ENCODE measurements around the gene SNAP23. TPM values are rescaled to one million over a fixed set of nuclear protein-coding genes. Genes with fewer than 3 reads are reported as not detected.

The SNAP23 gene
- total and polyA plus RNA-seq, 2 experiments from 2014 or later, result 58.8 to 88.1 TPM

GRCh38 chr15:42510258-42511006 is 15.0 kb downstream of the SNAP23 start:
- DNase-seq (ENCODE audit: low spot score) (no peak), ATAC-seq (no peak)
- H3K4me1 ChIP-seq (ENCODE audit: insufficient read depth), result no peaks in the 10 kb centered on the region
- H3K4me2 ChIP-seq, result no peak overlapping the region
- Mint-ChIP-seq H3K4me3 (no peak overlapping the region), H3K27ac (no peak overlapping the region), H3K9me3 (no peaks in the 10 kb centered on the region), H3K27me3 (ENCODE audit: insufficient read depth, low read depth, poor library complexity) (peaks cover 4% of the 10 kb centered on the region), H3K4me1 (no peaks in the 10 kb centered on the region), H3K36me3 (ENCODE audit: low read depth) (peaks cover 22% of the 10 kb centered on the region)
- no peak overlapping the region for H3K4me3 ChIP-seq
- peaks cover 16% of the 10 kb centered on the region for H4K20me1 ChIP-seq (replicated peaks; ENCODE audit: insufficient read depth)
- no peaks in the 10 kb centered on the region for H3K9me2 ChIP-seq (ENCODE audit: insufficient read depth)
- H3F3A ChIP-seq (replicated peaks; ENCODE audit: low read depth), result no peaks in the 10 kb centered on the region
- no peak overlapping the region for H3K27ac ChIP-seq (ENCODE audit: low read depth)
- no peaks in the 10 kb centered on the region for H3K27me3 ChIP-seq (ENCODE audit: insufficient read depth)
- peaks cover 34% of the 10 kb centered on the region for H3K79me2 ChIP-seq (replicated peaks; ENCODE audit: insufficient read depth)
- TF ChIP-seq ZNF331 (CRISPR knock-in tag; IDR thresholded peaks at IDR 0.05; ENCODE audit: low read depth) (no peak), CREB1 (CRISPR knock-in tag; IDR thresholded peaks at IDR 0.05; ENCODE audit: low read depth) (no peak), STAT1 (IDR thresholded peaks at IDR 0.05; ENCODE audit: unreplicated experiment) (no peak), EZH2 (IDR thresholded peaks at IDR 0.05; ENCODE audit: low read depth, unreplicated experiment) (no peak), NANOG (IDR thresholded peaks at IDR 0.05; ENCODE audit: borderline replicate concordance) (no peak), EZH2phosphoT487 (IDR thresholded peaks at IDR 0.05; ENCODE audit: unreplicated experiment) (no peak), POLR2AphosphoS5 (IDR thresholded peaks at IDR 0.05; ENCODE audit: low read depth) (no peak), ZNF462 (CRISPR knock-in tag; IDR thresholded peaks at IDR 0.05) (no peak)
- TF ChIP-seq, protein P1, sequence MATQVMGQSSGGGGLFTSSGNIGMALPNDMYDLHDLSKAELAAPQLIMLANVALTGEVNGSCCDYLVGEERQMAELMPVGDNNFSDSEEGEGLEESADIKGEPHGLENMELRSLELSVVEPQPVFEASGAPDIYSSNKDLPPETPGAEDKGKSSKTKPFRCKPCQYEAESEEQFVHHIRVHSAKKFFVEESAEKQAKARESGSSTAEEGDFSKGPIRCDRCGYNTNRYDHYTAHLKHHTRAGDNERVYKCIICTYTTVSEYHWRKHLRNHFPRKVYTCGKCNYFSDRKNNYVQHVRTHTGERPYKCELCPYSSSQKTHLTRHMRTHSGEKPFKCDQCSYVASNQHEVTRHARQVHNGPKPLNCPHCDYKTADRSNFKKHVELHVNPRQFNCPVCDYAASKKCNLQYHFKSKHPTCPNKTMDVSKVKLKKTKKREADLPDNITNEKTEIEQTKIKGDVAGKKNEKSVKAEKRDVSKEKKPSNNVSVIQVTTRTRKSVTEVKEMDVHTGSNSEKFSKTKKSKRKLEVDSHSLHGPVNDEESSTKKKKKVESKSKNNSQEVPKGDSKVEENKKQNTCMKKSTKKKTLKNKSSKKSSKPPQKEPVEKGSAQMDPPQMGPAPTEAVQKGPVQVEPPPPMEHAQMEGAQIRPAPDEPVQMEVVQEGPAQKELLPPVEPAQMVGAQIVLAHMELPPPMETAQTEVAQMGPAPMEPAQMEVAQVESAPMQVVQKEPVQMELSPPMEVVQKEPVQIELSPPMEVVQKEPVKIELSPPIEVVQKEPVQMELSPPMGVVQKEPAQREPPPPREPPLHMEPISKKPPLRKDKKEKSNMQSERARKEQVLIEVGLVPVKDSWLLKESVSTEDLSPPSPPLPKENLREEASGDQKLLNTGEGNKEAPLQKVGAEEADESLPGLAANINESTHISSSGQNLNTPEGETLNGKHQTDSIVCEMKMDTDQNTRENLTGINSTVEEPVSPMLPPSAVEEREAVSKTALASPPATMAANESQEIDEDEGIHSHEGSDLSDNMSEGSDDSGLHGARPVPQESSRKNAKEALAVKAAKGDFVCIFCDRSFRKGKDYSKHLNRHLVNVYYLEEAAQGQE (IDR thresholded peaks at IDR 0.05; ENCODE audit: unreplicated experiment), result no peak
- H2AFZ ChIP-seq, result no peak overlapping the region
- peaks cover 9% of the 10 kb centered on the region; the same call in 1 of the 2 replicates for H3K36me3 ChIP-seq (ENCODE audit: insufficient read depth)

All from GM23338 (cell line).